Mesodermal cell (in vitro differentiated cells): ENCODE data around the gene KCTD16.

Experiments used
- H3K27ac ChIP-seq: 2 replicates; pipeline ENCODE4 v1.7.0; 2013; ENCODE audit warnings: mild to moderate bottlenecking, low read depth, low read length, moderate library complexity; ENCODE audit not compliant: severe bottlenecking
- H3K36me3 ChIP-seq: 2 replicates; pipeline ENCODE4 v1.7.1; 2013; ENCODE audit warnings: mild to moderate bottlenecking, low read length, moderate library complexity; ENCODE audit not compliant: control insufficient read depth, insufficient read depth
- H3K4me1 ChIP-seq: one replicate; pipeline ENCODE4 v1.7.1; 2013; ENCODE audit warnings: mild to moderate bottlenecking, low read length; ENCODE audit not compliant: insufficient read depth, control insufficient read depth, poor library complexity, severe bottlenecking
- H3K4me3 ChIP-seq: 2 replicates; pipeline ENCODE4 v1.7.0; 2013; ENCODE audit warnings: low read length, control low read depth, mild to moderate bottlenecking; ENCODE audit not compliant: insufficient read depth, poor library complexity, severe bottlenecking; ENCODE audit errors: extremely low read depth
- H3K9me3 ChIP-seq: 2 replicates; pipeline ENCODE4 v1.7.1; 2013; ENCODE audit warnings: mild to moderate bottlenecking, low read length, moderate library complexity; ENCODE audit not compliant: control insufficient read depth
- WGBS, 2 experiments: methylation state at CpG; one replicate each; pipeline ENCODE4 v1.1.5; 2013; ENCODE audit warnings: missing lambda C conversion rate in 2 of 2; ENCODE audit not compliant: insufficient coverage in 2 of 2; 5-methylcytosine and 5-hydroxymethylcytosine counted together

Gene KCTD16

DNA sequence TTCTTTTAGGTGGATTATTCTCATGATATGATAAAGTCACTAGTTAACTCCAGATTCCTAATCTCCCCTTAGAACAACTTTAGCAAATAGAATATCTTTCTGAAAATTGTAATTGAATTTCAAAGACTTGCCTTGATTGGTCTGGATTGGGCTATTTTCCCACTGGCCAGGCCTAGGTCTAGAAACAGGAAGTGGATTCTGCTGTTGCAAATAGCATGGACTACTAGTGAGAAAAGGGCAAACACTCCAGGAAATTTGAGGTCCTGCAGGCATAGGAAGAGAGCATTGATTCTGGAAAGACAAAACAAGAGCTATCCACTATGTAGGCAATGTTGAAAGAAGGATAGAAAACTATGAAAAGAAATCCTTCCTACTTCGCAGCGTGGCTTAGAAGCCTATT is 113.4 kb downstream of the KCTD16 start:
- Histone ChIP-seq H3K4me1 (peaks cover 8% of the 10 kb centered on the region), H3K36me3 (no peaks in the 10 kb centered on the region), H3K27ac (no peak overlapping the region), H3K4me3 (no peak overlapping the region), H3K9me3 (no peaks in the 10 kb centered on the region)
- WGBS, 2 experiments, result no CpG with 5 or more reads among the region's 2 CpGs

DNA sequence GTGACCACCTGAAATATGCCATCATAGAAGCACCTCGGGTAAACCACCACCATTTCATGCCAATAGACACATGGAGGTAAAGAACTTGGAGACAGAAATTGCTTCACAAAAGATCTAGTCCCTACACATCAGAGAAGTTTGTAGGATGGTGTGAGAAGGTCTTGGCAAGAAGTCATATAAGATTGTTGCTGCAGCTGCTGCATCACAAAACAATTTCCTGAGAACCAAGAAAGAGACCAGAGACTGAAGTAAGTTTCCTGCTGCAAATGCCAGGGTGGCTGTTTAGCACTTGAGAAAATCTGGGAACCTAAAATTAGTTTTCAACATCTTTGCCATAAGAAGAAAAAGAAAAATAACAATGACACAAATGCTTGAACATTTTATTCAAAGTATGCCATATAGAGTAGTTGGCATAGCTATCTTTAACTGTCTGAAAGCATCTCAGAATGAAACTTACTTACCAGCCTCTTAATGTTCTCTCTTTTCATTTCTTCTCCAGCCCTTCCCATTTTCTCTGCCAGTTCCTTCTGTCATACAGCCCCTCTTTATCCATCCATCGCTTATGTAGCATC is 114.3 kb downstream of the KCTD16 start:
- H3K9me3 ChIP-seq, result no peaks in the 10 kb centered on the region
- WGBS, 2 experiments, result no CpG with 5 or more reads among the region's 2 CpGs
- H3K4me1 ChIP-seq, result peaks cover 8% of the 10 kb centered on the region
- H3K4me3 ChIP-seq, result no peak overlapping the region
- no peaks in the 10 kb centered on the region for H3K36me3 ChIP-seq
- no peak overlapping the region for H3K27ac ChIP-seq

DNA sequence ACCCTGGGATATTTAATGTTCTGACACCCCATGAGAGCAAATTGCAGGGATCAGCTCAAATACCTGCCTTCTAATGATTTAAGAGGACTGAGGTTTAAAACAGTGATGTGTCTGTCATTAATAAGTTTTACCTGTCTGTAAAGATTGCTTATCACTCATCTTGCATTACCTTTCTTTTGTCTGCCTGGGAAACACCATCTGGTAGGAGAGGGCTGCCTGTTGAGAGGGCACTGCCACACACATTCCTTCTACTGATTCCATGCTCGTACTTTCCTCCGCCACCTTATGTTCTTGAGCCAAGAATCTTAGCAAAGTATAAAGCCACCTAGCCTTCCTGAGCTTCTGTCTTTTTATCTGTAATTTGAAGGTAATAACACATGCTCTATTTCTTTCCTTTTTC is 118.6 kb downstream of the KCTD16 start:
- no peaks in the 10 kb centered on the region for H3K4me1 ChIP-seq
- H3K27ac ChIP-seq, result no peak overlapping the region
- H3K4me3 ChIP-seq, result no peak overlapping the region
- H3K36me3 ChIP-seq, result no peaks in the 10 kb centered on the region
- WGBS, 2 experiments, result no CpG with 5 or more reads among the region's 2 CpGs
- H3K9me3 ChIP-seq, result no peaks in the 10 kb centered on the region

DNA sequence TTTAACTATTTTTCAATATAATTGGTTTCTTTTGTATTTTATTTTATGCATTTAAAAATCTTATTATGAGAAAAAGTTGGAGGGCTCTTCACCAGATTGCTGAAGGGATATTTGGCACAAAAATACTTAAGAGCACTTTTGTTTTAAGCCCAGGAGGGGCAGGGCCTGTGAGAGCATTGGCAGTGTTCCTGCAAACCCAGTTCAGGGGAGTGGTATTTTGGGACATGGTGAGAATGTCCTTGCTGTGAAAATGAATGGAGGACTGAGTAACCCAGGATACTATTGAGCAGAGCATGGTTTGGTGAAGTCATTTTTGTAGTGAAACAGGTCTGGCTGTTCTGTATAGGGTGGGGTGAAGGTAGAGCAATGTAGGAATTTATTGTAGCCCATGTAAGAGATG is 121.4 kb downstream of the KCTD16 start:
- no peaks in the 10 kb centered on the region for H3K4me1 ChIP-seq
- H3K4me3 ChIP-seq, result no peak overlapping the region
- no peak overlapping the region for H3K27ac ChIP-seq
- H3K36me3 ChIP-seq, result no peaks in the 10 kb centered on the region
- no peaks in the 10 kb centered on the region for H3K9me3 ChIP-seq

DNA sequence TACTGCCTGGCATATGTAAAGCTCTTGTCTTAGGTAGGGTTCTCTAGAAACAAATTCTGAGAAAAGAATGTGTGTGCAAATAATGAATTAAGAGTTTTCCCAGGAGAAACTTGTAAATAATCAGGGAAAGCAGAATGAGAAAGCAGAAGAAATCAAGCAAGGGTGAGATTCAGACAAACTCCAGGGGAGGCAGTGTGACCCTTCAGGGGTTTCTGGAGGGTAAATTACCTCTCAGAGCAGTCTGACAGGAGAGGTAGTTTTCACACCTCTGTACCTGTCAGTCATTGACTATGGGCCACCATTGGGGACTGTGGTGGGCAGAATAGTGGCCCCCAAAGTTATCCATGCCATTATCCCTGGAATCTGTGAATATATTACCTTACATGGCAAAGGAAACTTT is 124.6 kb downstream of the KCTD16 start:
- no peak overlapping the region for H3K27ac ChIP-seq
- H3K4me3 ChIP-seq, result no peak overlapping the region
- no peaks in the 10 kb centered on the region for H3K36me3 ChIP-seq
- H3K9me3 ChIP-seq, result no peaks in the 10 kb centered on the region
- H3K4me1 ChIP-seq, result no peaks in the 10 kb centered on the region

DNA sequence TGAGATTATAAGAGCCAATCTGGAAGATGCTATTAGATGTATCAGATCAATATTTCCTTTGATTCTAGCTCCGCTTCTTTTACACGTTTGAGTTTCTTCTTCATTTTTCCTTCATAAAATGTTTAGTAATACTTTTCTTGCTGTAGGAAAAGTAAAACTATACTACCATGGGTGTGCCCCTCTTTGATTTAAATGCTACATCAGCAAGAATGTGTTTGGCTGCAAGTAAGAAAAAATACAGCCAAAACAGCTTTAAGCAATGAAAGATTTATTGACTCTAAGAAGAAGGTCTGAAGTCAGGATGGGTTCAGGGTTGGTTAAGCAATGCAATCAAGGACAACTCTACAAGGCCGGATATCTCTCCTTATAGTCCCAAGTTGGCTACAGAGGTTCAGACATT is 126.4 kb downstream of the KCTD16 start:
- WGBS, 2 experiments, result no CpG with 5 or more reads among the region's 3 CpGs
- H3K36me3 ChIP-seq, result no peaks in the 10 kb centered on the region
- H3K27ac ChIP-seq, result no peak overlapping the region
- H3K4me3 ChIP-seq, result no peak overlapping the region
- H3K9me3 ChIP-seq, result no peaks in the 10 kb centered on the region
- no peaks in the 10 kb centered on the region for H3K4me1 ChIP-seq

DNA sequence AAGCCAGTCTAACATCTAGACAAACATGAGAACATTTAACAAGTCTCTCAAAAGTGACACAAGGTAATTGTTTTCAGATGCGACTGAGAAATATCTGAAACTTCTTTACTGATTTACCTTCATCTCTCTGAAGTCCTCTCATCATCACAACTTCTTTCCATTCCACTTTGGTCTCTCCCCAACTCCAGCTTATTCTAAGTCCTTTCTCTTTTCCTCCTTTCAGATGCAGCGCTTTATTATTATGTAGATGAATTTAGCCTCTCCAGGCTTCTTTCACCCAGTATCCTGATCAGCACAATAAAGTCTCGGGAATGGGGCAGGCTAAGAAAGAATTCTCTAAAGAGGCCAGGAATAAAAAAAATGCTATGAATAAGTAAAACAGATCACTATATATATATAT is 128.0 kb downstream of the KCTD16 start:
- Histone ChIP-seq H3K27ac (no peak overlapping the region), H3K4me1 (no peaks in the 10 kb centered on the region), H3K36me3 (no peaks in the 10 kb centered on the region), H3K4me3 (no peak overlapping the region), H3K9me3 (no peaks in the 10 kb centered on the region)
- WGBS, 2 experiments, result 67 to 75% methylated on average over 1 of the region's 3 CpGs

DNA sequence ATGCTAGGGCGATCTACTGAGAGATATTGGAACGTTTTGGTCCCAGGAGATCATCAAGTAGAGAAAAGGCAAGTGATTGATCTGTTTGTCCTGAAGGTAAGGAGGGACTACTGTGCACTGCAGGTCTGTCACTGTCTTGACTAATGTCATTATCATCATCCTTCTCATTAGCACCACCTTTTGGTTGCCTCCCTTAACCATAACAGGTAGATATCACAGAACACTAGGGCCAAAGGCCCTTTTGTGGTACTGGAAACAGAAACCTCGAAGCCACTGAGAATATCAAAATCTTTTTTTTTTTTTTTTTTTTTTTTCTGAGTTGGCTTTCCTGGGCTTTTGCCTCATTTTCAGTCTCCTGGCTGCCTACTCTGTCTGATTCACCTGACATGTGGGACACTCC is 134.0 kb downstream of the KCTD16 start:
- Histone ChIP-seq H3K36me3 (no peaks in the 10 kb centered on the region), H3K4me3 (no peak overlapping the region), H3K9me3 (no peaks in the 10 kb centered on the region), H3K27ac (no peak overlapping the region), H3K4me1 (no peaks in the 10 kb centered on the region)
- 71 to 80% methylated on average over 1 to 2 of the region's 3 CpGs for WGBS, 2 experiments

DNA sequence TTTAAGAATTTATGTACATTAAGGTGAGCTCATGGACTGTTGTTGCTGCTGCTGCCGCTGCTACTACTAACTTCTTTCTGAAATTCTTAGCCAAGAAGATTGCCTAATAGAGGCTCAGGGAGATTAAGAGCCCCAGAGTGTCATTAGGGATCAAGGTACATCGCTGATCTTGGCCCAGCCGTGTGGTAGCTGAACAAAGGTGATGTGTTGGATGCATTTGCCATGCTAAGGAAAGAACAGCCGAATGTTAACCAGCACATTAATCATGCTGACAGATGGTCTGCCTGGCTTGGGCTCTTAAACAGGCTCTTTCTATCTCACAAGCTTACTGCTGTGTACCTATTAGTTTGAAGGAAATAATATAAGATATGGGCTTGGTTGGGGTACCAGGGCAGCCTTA is 137.1 kb downstream of the KCTD16 start:
- 72 to 100% methylated on average over 2 to 3 of the region's 4 CpGs for WGBS, 2 experiments
- no peak overlapping the region for H3K27ac ChIP-seq
- no peak overlapping the region for H3K4me3 ChIP-seq

DNA sequence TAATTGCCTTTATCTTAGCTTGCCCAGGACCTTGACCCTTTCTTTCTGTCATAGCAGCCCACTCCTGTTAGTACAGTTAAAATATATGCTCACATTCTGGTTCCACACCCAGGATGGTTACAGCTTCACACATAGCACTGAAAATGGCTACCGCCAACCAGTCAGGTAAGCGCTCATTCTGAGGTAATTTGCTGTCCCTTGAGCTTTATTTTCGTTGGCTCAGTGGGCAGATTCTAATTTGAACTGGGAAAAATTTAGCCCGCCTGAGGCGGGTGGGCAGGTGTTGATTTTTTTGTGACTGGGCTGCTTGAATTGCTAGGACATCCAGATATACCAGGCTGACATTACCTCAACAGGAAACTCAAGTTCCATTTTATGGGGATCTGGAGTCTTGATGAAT is 137.5 kb downstream of the KCTD16 start:
- no peaks in the 10 kb centered on the region for H3K9me3 ChIP-seq
- 92 to 100% methylated on average over 2 to 5 of the region's 5 CpGs for WGBS, 2 experiments
- no peaks in the 10 kb centered on the region for H3K4me1 ChIP-seq
- no peaks in the 10 kb centered on the region for H3K36me3 ChIP-seq
- H3K27ac ChIP-seq, result no peak overlapping the region
- no peak overlapping the region for H3K4me3 ChIP-seq

More for the DNA sequence above, 137.1 kb downstream of the KCTD16 start:
- Histone ChIP-seq H3K4me1 (no peaks in the 10 kb centered on the region), H3K36me3 (no peaks in the 10 kb centered on the region), H3K9me3 (no peaks in the 10 kb centered on the region)

DNA sequence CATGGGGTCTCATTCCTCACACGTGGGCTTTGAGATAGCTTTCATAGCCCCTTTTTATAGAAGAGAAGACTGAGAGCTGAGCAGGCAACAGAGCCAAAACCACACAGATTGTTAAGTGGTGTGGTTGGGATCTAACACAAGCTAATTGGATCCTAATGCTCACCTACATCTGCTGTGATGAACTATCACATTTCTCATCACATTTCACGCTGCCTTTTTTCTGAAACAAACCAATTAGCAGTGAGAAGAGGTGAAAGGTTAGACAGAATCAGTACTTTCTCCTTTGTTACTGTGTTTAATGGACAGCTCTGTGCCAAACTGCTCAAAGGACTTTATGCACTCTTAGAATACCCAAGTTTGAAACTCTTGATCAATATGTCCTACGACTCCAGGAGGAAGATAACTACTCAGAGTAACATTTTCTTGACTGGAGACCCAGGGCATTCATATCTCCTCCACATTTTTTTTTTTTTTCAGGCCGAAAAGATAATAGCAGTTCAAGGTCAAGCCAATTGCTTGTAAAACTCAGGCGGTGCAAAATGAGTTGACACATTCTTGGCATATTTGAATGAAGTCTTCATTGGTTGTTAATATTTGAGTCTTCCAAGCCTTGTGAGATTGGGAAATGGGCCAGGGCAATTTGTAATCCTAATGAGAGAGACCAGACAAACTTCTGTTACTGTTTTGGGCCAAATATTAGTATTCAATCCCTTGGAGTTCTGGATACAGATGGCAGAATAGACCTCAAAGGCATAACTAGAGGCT is 138.4 kb downstream of the KCTD16 start:
- Histone ChIP-seq H3K4me3 (no peak overlapping the region), H3K9me3 (no peaks in the 10 kb centered on the region), H3K4me1 (no peaks in the 10 kb centered on the region), H3K27ac (no peak overlapping the region), H3K36me3 (no peaks in the 10 kb centered on the region)
- WGBS, 2 experiments, result 60 to 84% methylated on average over 1 to 3 of the region's 5 CpGs
